ENCODE data around the gene TEX9.

DNA sequence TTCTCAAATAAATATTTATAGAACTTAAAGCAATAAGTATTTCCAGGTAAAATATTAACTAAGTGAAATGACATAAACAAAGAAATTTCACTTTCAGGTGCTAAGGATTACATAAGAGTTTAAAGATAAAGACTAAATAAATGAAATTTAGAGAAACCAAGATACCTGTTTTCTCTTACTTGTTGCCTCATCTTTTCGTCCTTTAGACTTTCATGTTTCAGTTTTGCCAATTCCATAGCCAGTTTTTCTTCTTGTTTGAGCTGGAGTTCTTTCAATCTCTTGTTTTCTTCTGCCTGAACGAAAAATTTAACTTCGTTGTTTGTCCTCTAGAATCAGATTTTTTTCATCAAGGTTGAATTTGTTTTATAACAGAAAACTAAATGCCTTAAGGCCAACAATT is 91.0 kb downstream of the TEX9 start:
- TF ChIP-seq SUZ12 (IDR thresholded peaks at IDR 0.05; ENCODE audit: extremely low read depth, insufficient read depth, insufficient read length) (no peak), ZNF274 (IDR thresholded peaks at IDR 0.05; ENCODE audit: low read depth, low read length) (no peak)

Measured in NT2/D1 (cell line).